ENCODE measurements around the gene RXFP1. TPM values are rescaled to one million over a fixed set of nuclear protein-coding genes. Genes with fewer than 3 reads are reported as not detected.
A peak's percentile ranks its signal among the peaks of the same experiment; 100 is the strongest.

The RXFP1 gene
- total RNA-seq, 1 experiment from 2014 or later = not detected

GRCh38 chr4:158624889-158625478 is 103.3 kb downstream of the RXFP1 start:
- CTCF ChIA-PET = no interaction called here

DNA sequence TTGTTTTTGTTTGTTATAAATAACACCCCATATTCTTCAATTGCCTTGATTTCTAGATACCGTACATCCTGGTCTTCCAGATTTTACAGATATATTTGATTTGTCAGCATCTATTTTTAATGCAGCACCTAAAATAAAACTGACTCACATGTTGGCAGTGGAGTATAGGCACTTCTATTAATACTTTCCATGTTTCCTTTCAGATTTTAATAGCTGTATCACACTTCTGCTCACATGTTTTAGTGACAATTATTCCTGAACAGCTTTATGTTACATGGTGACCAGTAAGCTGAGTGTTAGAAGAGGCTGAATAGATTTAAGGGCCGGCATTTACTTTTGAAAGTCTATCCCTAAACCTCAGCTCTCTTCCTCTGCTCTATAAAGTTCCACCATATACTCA is 103.9 kb downstream of the RXFP1 start:
- ChIA-PET POLR2A (ENCODE audit: low non-redundant PET) (no interaction called here), CTCF (no interaction called here)
- Histone ChIP-seq H3K4me1 (ENCODE audit: insufficient read depth, low read length, poor library complexity, severe bottlenecking) (no peaks in the 10 kb centered on the region), H3K27ac (ENCODE audit: low read depth, low read length, poor library complexity, severe bottlenecking) (no peak overlapping the region), H3K4me3 (ENCODE audit: low read depth, low read length, poor library complexity, severe bottlenecking) (no peak overlapping the region), H3K9me3 (ENCODE audit: low read depth, low read length, poor library complexity, severe bottlenecking) (no peaks in the 10 kb centered on the region), H3K36me3 (ENCODE audit: insufficient read depth, low read length, poor library complexity, severe bottlenecking) (no peaks in the 10 kb centered on the region), H3K27me3 (replicated peaks; ENCODE audit: insufficient read depth, low read depth, low read length, poor library complexity) (peaks cover 17% of the 10 kb centered on the region)
- no TSS peak for BruUV-seq (replicated peaks)
- DNase-seq (ENCODE audit: low spot score) = no peak
- no peak for TF ChIP-seq CTCF (conservative IDR thresholded peaks at IDR 0.05; ENCODE audit: low read depth, low read length)
- no peak for TF ChIP-seq EZH2 (IDR thresholded peaks at IDR 0.05; ENCODE audit: borderline replicate concordance, low read depth, low read length, poor library complexity, severe bottlenecking)
- intact Hi-C loops (cut with micrococcal nuclease; ENCODE audit: unreplicated experiment) = loop anchor here (1.0 to 10.0 kb wide), 3 partner anchors 215 to 631 kb away; no protein-coding TSS in a partner anchor

More at GRCh38 chr4:158624889-158625478, 103.3 kb downstream of the RXFP1 start:
- Histone ChIP-seq H3K27me3 (replicated peaks; ENCODE audit: insufficient read depth, low read depth, low read length, poor library complexity) (peaks cover 17% of the 10 kb centered on the region), H3K4me3 (ENCODE audit: low read depth, low read length, poor library complexity, severe bottlenecking) (no peak overlapping the region), H3K36me3 (ENCODE audit: insufficient read depth, low read length, poor library complexity, severe bottlenecking) (no peaks in the 10 kb centered on the region), H3K9me3 (ENCODE audit: low read depth, low read length, poor library complexity, severe bottlenecking) (no peaks in the 10 kb centered on the region), H3K27ac (ENCODE audit: low read depth, low read length, poor library complexity, severe bottlenecking) (no peak overlapping the region), H3K4me1 (ENCODE audit: insufficient read depth, low read length, poor library complexity, severe bottlenecking) (no peaks in the 10 kb centered on the region)
- intact Hi-C loops (cut with micrococcal nuclease; ENCODE audit: unreplicated experiment) = loop anchor here (1.0 to 10.0 kb wide), 3 partner anchors 214 to 630 kb away; no protein-coding TSS in a partner anchor
- TF ChIP-seq CTCF (conservative IDR thresholded peaks at IDR 0.05; ENCODE audit: low read depth, low read length) (peak; percentile 86), EZH2 (IDR thresholded peaks at IDR 0.05; ENCODE audit: borderline replicate concordance, low read depth, low read length, poor library complexity, severe bottlenecking) (no peak)
- DNase-seq (ENCODE audit: low spot score) = peak; percentile 74
- no TSS peak for BruUV-seq (replicated peaks)
- POLR2A ChIA-PET (ENCODE audit: low non-redundant PET) = no interaction called here

- BruUV-seq (replicated peaks) = no TSS peak
- ChIA-PET CTCF (interaction anchor here (1.0 kb wide), 1 partner anchor 375 kb away, joined by 3 read pairs; no protein-coding TSS in a partner anchor), POLR2A (ENCODE audit: low non-redundant PET) (no interaction called here)
- H3K36me3 ChIP-seq (ENCODE audit: insufficient read depth, low read length, poor library complexity, severe bottlenecking) = no peaks in the 10 kb centered on the region
- H3K27ac ChIP-seq (ENCODE audit: low read depth, low read length, poor library complexity, severe bottlenecking) = no peak overlapping the region
- H3K4me1 ChIP-seq (ENCODE audit: insufficient read depth, low read length, poor library complexity, severe bottlenecking) = no peaks in the 10 kb centered on the region
- DNase-seq (ENCODE audit: low spot score) = peak; percentile 53
- TF ChIP-seq EZH2 (IDR thresholded peaks at IDR 0.05; ENCODE audit: borderline replicate concordance, low read depth, low read length, poor library complexity, severe bottlenecking) (no peak), CTCF (conservative IDR thresholded peaks at IDR 0.05; ENCODE audit: low read depth, low read length) (no peak)
- no peaks in the 10 kb centered on the region for H3K9me3 ChIP-seq (ENCODE audit: low read depth, low read length, poor library complexity, severe bottlenecking)
- intact Hi-C loops (cut with micrococcal nuclease; ENCODE audit: unreplicated experiment) = no loop called here
- peaks cover 17% of the 10 kb centered on the region for H3K27me3 ChIP-seq (replicated peaks; ENCODE audit: insufficient read depth, low read depth, low read length, poor library complexity)
- no peak overlapping the region for H3K4me3 ChIP-seq (ENCODE audit: low read depth, low read length, poor library complexity, severe bottlenecking)
Measured at GRCh38 chr4:158630893-158631292, 109.2 kb downstream of the RXFP1 start.
